GM11168 (cell line): ENCODE measurements around the gene FOSL2.

Source experiments
- in situ Hi-C: fragments of 300-500 bp; cut with MboI; formaldehyde crosslinking; loops from one replicate; pipeline ENCODE4 v1.12.0; 2022; ENCODE audit warnings: low sequenced_read_pairs; ENCODE audit not compliant: unreplicated experiment

The FOSL2 gene

GRCh38 chr2:28461056-28461455 is 68.4 kb downstream of the FOSL2 start:
- in situ Hi-C loops = no loop called here

- in situ Hi-C loops = no loop called here
Measured at GRCh38 chr2:28462122-28462521, 69.5 kb downstream of the FOSL2 start.

GRCh38 chr2:28463211-28463816 is 70.7 kb downstream of the FOSL2 start:
- in situ Hi-C loops = no loop called here

- in situ Hi-C loops = no loop called here
Measured at GRCh38 chr2:28463893-28464292, 71.2 kb downstream of the FOSL2 start.

GRCh38 chr2:28465148-28465885 is 72.7 kb downstream of the FOSL2 start:
- in situ Hi-C loops = no loop called here
